Right cardiac atrium (tissue), 5 donors: Measurements from ENCODE around the gene UXS1. TPM values are rescaled to one million over a fixed set of nuclear protein-coding genes. Genes with fewer than 3 reads are reported as not detected.
A peak's percentile ranks its signal among the peaks of the same experiment; 100 is the strongest.

Experiments
- ATAC-seq, 2 donors: fragments of 200-7000 bp; cut with Tn5 transposase; one replicate each; pipeline versions ENCODE4 v1.8.0 to v1.9.1; 2020; ENCODE audit warnings: moderate library complexity in 2 of 2, mild to moderate bottlenecking in 1 of 2
- DNase-seq, 3 donors: peaks; one replicate each; pipeline ENCODE4 v3.0.0-alpha.2; 2020
- H3K27ac ChIP-seq: one replicate; pipeline ENCODE4 v1.5.1; 2013; ENCODE audit warnings: mild to moderate bottlenecking, low read length, control low read depth, moderate library complexity
- H3K27me3 ChIP-seq: one replicate; pipeline ENCODE4 v1.6.1; 2013; ENCODE audit not compliant: control insufficient read depth, insufficient read depth
- H3K4me1 ChIP-seq: one replicate; pipeline ENCODE4 v1.6.1; 2013; ENCODE audit warnings: low read length; ENCODE audit not compliant: control insufficient read depth, insufficient read depth
- H3K4me3 ChIP-seq: one replicate; pipeline ENCODE4 v1.5.1; 2013; ENCODE audit warnings: low read length, control low read depth
- H3K9me3 ChIP-seq: one replicate; pipeline ENCODE4 v1.6.1; 2013; ENCODE audit warnings: low read length; ENCODE audit not compliant: control insufficient read depth
- WGBS: extraction: QIAGEN DNeasy Blood & Tissue Kit; methylation state at CpG from one replicate; pipeline ENCODE4 v1.1.7; 2013; 5-methylcytosine and 5-hydroxymethylcytosine counted together
- intact Hi-C, 4 donors: fragments of 100-400 bp; cut with DNase I; formaldehyde crosslinking; loops; one replicate each; pipeline versions ENCODE4 v1.11.0 to v1.14.0; 2022 to 2023
- polyA plus RNA-seq: library from polyadenylated mRNA; stranded (reverse); fragments of 200-250 nt; gene quantifications from one replicate; pipeline ENCODE4 v1.2.3, GENCODE V29; 2013
- total RNA-seq, 4 donors: library from RNA; stranded (reverse); fragmentation: NEBNext Ultra II Directional; extraction: Animal tissue kit (Norgen Biotek cat#: 25700); gene quantifications; one replicate each; pipeline ENCODE4 v1.2.1, GENCODE V29; 2021
- donor health status: healthy with polysubstance abuse.
- donor health status: DM: no; HTN: yes; CAD: no.
- donor health status: DM: no; HTN: no; CAD: no.
- donor health status: DM: no; HTN: yes; CAD: no; lungs with severe emphysema.
- donor health status: DM: yes; HTN: yes; CAD: no.

Gene UXS1
- total and polyA plus RNA-seq, 5 donors, result 25.7 to 35.4 (median 27.3) TPM

DNA sequence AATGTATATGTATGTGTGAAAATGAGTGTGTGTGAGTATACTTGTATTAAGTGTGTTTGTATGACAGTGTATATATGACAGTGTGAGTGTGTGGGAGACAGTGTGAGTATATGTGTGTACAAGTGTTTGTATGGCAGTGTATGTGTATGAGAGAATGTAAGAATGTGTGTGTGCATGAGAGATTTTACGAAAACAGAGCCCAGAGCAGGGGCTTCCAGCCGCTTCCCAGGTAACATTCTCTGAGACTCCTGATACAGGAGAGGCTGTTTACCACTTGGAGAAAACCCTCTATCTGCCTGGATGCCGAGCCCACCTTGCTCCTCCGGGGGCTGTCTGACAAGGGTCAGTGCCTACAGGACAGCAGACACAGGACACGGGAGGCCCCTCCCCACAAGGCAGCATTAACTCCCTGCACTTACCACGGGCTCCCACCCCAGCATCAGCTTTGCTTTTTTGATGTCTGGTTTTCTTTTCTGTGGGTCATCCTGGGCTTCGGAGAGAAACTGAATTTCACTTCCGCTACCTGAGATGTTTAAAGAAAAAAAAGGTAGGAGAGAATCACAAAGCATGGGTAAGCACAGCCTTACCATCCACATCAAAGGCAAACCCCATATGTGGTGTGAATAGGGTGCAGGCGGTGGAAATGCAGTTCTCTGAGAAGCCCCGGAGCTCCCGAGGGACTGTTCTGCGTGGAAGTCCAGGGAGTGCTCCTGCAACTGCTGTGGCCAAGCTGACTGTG, 97.6 kb downstream of the UXS1 start:
- no peak for DNase-seq
- no peak for ATAC-seq
- Histone ChIP-seq H3K4me1 (no peaks in the 10 kb centered on the region), H3K9me3 (no peaks in the 10 kb centered on the region), H3K27me3 (no peaks in the 10 kb centered on the region), H3K27ac (no peak overlapping the region), H3K4me3 (no peak overlapping the region)
- intact Hi-C loops, result no loop called here
- WGBS, result 88% methylated on average over 12 of the region's 12 CpGs

DNA sequence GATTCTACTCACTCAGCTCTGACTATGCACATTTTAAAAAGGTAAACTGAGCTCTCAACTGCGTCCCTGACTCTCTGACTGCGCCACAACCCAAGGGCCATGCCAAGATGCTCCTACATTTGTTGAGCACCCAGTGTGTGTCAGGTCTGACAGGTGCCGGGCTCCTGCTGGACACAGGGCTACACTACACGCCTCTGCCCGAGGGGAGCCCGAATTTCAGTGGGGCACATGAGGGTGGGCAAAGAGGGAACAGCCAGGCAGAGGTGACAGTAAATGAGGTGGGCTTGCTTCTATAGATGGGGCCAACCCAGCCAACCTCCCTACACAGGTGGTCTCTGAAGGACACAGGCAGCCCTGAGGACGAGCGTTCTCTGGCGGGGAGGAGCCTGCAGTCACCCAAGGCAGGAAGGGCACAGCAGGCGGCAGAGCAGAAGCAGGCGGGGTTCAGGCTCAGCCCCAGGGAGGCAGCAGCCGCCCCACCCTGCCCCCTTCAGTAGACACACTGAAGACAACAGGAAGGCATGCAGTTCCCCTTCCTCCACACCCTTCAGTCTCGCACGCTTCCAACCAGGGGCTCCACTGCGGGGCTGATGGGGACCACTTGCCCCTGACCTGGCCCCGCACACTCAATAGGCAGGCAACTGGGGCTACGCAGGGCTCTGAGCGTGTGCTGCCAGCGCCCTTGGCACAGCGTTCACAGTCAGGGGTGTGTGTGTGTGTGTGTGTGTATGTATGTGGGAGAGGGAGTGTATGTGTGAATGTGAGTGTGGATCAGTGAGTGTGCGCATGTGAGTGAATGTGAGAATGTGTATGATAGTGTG, 98.4 kb downstream of the UXS1 start:
- intact Hi-C loops, result no loop called here
- Histone ChIP-seq H3K27ac (no peak overlapping the region), H3K9me3 (no peaks in the 10 kb centered on the region), H3K4me3 (no peak overlapping the region), H3K4me1 (no peaks in the 10 kb centered on the region), H3K27me3 (no peaks in the 10 kb centered on the region)
- WGBS, result 84% methylated on average over 21 of the region's 21 CpGs
- DNase-seq (peak in 2 of 3 donors; percentile 73 to 74), ATAC-seq (peak; percentile 48 to 53)

DNA sequence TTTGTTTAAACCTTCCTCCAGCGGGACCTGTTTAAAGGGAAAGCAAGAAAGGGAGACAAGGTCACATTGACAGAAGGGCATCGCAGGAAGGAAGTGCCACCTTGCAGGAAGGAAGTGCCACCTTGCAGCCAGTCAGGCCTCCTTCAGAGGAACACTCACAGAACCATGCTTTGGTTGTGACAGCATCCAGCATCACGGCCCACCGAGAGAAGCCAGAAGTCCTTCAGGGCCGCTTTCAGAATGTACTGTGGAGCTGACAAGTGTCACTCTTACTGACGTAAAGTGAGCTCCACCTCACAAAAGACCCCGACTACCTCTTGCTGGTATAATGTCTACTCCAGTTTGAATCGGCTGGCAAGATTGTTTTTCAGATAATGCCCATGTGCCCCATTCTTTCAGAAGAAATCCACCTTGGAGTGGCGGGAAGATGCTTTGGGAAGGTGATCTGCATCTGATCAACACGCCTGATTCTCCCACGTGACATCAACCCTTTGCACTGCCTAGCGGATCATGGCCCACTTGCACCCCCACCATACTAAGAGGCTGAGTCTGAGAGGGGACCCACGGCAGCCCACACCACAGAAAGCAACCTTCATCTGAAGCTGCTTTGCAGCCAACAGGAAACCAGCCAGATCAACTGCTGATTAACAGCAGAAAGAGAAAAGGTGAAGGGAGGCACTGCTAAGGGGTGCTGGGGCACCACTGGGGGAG, 99.8 kb downstream of the UXS1 start:
- WGBS, result 84% methylated on average over 13 of the region's 13 CpGs
- no peak overlapping the region for H3K27ac ChIP-seq
- intact Hi-C loops, result no loop called here

DNA sequence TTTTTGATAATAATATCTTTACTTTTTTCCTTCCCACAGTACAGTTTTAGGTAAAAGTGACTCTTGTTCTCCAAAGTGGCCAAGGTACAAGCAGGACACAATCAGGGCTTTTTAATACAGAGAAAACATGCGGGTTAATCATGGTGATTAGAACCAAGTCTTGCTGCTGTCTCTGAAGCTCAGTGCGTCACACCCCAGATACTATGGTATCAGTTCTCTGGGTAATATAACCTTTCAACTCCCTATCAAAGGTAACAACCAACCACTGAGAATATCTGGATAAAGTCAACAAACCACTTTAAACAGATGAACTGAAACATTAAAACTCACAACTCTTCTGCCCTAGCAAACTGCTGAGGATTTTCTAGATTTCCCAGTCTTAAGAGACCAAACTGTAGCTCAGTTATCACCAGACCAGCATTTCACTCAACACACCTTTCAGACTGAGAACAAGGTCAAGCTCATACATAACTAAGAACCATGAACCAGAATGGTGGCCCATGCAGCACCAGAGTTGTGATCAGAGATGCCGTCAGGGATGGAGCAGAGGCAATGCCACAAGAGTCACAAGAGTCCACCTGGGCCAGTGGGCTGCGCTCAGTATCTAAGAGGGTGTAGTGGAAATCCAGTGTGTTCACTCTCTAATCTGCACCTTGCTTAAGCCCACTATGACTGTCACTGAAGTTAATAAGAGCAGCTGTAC, 103.0 kb downstream of the UXS1 start:
- no peaks in the 10 kb centered on the region for H3K9me3 ChIP-seq
- H3K4me1 ChIP-seq, result no peaks in the 10 kb centered on the region
- H3K27me3 ChIP-seq, result no peaks in the 10 kb centered on the region
- H3K27ac ChIP-seq, result no peak overlapping the region
- no peak for ATAC-seq
- DNase-seq, result no peak
- 98% methylated on average over 4 of the region's 4 CpGs for WGBS
- intact Hi-C loops, result no loop called here
- no peak overlapping the region for H3K4me3 ChIP-seq

More for the DNA sequence above, 99.8 kb downstream of the UXS1 start:
- no peaks in the 10 kb centered on the region for H3K9me3 ChIP-seq
- DNase-seq, result no peak
- no peaks in the 10 kb centered on the region for H3K27me3 ChIP-seq
- no peaks in the 10 kb centered on the region for H3K4me1 ChIP-seq
- ATAC-seq, result no peak
- no peak overlapping the region for H3K4me3 ChIP-seq

DNA sequence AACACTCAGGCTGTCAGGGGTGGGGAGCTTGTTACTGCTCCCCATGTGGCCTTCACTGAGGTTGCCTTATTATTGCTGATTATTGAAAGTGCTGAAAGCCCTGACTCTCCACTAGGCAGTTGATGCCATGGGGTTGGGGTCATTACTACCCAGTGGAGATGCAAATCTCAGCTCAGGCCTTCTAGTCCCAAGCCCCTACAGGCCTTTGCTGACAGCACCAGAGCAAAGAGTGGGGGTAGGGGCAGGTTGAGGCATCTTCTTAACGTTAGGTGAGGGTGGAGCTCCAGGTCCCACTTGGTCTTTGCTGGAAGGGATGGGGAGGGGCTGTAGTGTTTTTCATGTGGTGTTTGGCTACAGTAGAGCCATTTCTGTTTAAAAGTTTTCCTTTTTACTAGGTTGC, 104.5 kb downstream of the UXS1 start:
- Histone ChIP-seq H3K4me1 (no peaks in the 10 kb centered on the region), H3K27me3 (no peaks in the 10 kb centered on the region), H3K9me3 (no peaks in the 10 kb centered on the region), H3K27ac (no peak overlapping the region), H3K4me3 (no peak overlapping the region)
- ATAC-seq (no peak), DNase-seq (no peak)
- intact Hi-C loops, result loop anchor here in 3 of 4 donors (10.0 kb wide), 3 partner anchors 175 to 515 kb away; no protein-coding TSS in a partner anchor
- WGBS, result 77% methylated on average over 1 of the region's 1 CpG

DNA sequence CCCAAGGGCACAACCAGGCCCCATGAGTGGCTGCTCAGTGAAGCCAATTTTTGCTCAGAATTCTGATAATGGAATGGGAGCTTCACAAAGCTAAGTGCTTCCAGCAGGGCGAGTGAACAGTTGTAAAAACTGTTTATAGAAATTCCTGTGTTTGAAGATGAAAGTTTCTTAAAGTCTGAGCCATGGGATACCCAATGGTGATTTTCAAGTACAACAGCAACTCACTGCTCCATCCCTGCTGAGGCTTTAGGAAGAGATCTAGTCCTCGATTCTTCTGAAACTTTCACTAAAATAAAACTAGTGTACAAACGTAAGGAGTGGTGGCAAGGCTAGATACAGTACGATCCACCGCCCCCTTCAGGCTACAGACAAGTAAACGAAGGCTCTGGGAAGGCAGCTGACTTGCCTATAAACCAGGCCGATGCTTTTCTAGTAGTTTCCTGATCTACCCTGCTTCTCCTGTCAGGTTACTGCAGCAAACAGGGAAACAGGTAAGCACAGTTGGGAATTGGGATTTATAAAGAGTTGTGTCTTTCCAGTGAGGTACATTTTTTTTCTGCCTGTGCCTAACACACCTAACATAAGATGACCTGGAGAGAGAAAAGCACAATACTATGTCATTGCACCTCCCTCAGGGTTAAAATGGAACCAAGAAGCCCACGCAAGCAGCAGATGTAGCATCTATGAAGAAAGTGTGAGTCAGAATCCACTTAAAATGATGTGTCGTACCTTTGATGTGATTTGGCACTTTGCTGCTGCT, 108.7 kb downstream of the UXS1 start:
- H3K27me3 ChIP-seq, result no peaks in the 10 kb centered on the region
- 47% methylated on average over 9 of the region's 9 CpGs for WGBS
- H3K9me3 ChIP-seq, result no peaks in the 10 kb centered on the region
- peak in 1 of 3 donors; percentile 69 for DNase-seq
- H3K27ac ChIP-seq, result no peak overlapping the region
- intact Hi-C loops, result loop anchor here in 3 of 4 donors (10.0 kb wide), 3 partner anchors 171 to 511 kb away; no protein-coding TSS in a partner anchor
- no peak overlapping the region for H3K4me3 ChIP-seq
- no peaks in the 10 kb centered on the region for H3K4me1 ChIP-seq
- peak; percentile 64 to 68 for ATAC-seq

DNA sequence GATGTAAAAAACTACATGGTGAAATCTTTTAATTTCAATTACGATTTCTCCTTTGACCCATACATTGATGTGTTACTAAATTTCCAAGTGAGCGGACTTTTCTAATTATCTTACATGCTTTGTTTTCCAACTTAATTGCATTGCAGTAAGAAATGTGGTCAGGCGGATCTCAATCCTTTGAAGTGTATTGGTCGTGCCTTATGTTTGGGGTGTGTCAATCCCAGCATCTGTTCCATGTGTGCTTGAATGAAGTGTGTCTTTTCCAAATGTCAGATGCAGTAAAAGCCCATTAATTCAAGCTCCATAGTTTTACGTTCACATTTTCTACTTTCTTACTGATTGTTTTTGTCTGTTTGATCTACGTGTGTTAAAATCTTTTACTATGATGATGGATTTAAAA, 113.1 kb downstream of the UXS1 start:
- 89% methylated on average over 6 of the region's 6 CpGs for WGBS

DNA sequence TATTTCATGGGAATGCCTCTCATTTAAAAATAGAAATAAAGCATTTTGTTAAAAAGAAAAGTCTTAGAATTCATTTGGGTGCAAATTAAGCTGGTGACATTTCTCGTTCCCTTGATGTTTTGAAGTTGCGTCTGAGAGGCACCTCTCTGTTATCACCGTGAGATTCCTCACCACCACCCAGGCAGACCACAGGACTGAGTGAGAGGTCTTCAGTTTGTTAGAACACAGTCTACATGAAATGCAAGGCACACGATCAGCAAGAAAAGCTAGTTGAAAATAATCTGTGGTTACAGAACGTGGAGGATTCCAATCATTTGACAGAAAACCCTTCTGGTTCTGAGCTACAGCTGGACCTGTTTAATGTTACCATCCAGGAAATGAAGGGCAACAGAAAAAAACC, 116.0 kb downstream of the UXS1 start:
- no peak for DNase-seq
- H3K27me3 ChIP-seq, result no peaks in the 10 kb centered on the region
- H3K4me3 ChIP-seq, result no peak overlapping the region
- ATAC-seq, result no peak
- 81% methylated on average over 5 of the region's 5 CpGs for WGBS
- intact Hi-C loops, result loop anchor here in 1 of 4 donors (10.0 kb wide), 1 partner anchor 503 kb away; no protein-coding TSS in a partner anchor
- no peak overlapping the region for H3K27ac ChIP-seq
- no peaks in the 10 kb centered on the region for H3K9me3 ChIP-seq
- no peaks in the 10 kb centered on the region for H3K4me1 ChIP-seq

More for the DNA sequence above, 113.1 kb downstream of the UXS1 start:
- no peak overlapping the region for H3K4me3 ChIP-seq
- H3K9me3 ChIP-seq, result no peaks in the 10 kb centered on the region
- H3K27ac ChIP-seq, result no peak overlapping the region
- H3K4me1 ChIP-seq, result no peaks in the 10 kb centered on the region
- ATAC-seq (no peak), DNase-seq (no peak)
- intact Hi-C loops, result loop anchor here in 3 of 4 donors (10.0 kb wide), 3 partner anchors 166 to 506 kb away; no protein-coding TSS in a partner anchor
- H3K27me3 ChIP-seq, result no peaks in the 10 kb centered on the region

DNA sequence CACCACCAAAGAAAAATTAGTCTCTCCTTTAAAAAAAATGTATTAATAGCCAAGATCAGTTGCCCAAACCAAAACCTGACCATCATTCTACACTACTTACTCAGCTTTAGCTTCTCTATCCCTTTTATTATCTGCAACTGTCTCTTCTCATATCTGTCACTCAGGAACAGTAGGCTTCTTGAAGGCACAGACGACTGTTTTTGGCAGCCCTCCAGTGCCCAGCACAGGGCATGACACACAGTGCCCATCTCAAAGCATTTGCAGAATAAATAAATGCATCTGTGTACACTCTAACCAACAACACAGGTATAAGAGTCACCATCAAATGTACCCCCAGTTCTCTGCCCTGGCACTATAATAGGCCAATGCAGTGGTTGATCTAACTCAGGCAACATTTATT, 117.2 kb downstream of the UXS1 start:
- 52% methylated on average over 1 of the region's 1 CpG for WGBS
- DNase-seq (no peak), ATAC-seq (no peak)
- Histone ChIP-seq H3K4me3 (no peak overlapping the region), H3K4me1 (no peaks in the 10 kb centered on the region), H3K27me3 (no peaks in the 10 kb centered on the region), H3K9me3 (no peaks in the 10 kb centered on the region), H3K27ac (no peak overlapping the region)
- intact Hi-C loops, result loop anchor here in 1 of 4 donors (10.0 kb wide), 1 partner anchor 502 kb away; no protein-coding TSS in a partner anchor

DNA sequence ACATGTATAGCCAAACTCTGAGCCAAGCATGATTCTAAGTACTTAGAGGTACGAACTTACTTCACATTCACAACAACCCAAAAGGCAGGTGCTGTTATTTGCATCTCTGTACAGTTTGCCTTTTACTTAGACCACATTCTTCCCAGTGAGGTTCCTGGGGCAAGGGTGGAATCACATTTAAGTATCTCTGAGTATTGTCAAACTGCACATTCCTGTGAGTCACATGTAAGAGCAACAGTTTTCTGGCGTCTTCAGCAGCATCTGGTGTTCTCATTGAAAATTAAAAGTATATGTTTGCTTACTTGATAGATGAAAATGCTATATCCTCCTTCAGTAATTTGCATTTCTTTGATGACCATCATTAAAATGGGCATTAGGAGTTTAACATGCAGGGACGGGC, 119.1 kb downstream of the UXS1 start:
- ATAC-seq (no peak), DNase-seq (no peak)
- intact Hi-C loops, result loop anchor here in 1 of 4 donors (10.0 kb wide), 1 partner anchor 500 kb away; no protein-coding TSS in a partner anchor
- no peaks in the 10 kb centered on the region for H3K27me3 ChIP-seq
- no peaks in the 10 kb centered on the region for H3K4me1 ChIP-seq
- H3K9me3 ChIP-seq, result no peaks in the 10 kb centered on the region
- WGBS, result 88% methylated on average over 3 of the region's 3 CpGs
- H3K27ac ChIP-seq, result no peak overlapping the region
- no peak overlapping the region for H3K4me3 ChIP-seq
